Fibroblast of lung (primary cell): Measurements from ENCODE around the gene CPA4. TPM values are rescaled to one million over a fixed set of nuclear protein-coding genes. Genes with fewer than 3 reads are reported as not detected.
A peak's percentile ranks its signal among the peaks of the same experiment; 100 is the strongest.

Experiments
- DNase-seq, 2 donors: peaks; one replicate each; pipeline versions ENCODE4 v3.0.0 to v3.0.0-alpha.2; 2010; ENCODE audit warnings: low read depth in 2 of 2
- H2AFZ ChIP-seq: 2 replicates; pipeline ENCODE4 v1.5.1; 2012; ENCODE audit warnings: low read length, control low read depth, inconsistent platforms
- H3K27ac ChIP-seq: 2 replicates; pipeline ENCODE4 v1.5.1; 2011; ENCODE audit warnings: low read length, control low read depth; ENCODE audit not compliant: insufficient read depth
- H3K27me3 ChIP-seq: 2 replicates; pipeline ENCODE4 v1.5.1; 2011; ENCODE audit warnings: mild to moderate bottlenecking, low read length; ENCODE audit not compliant: control insufficient read depth, insufficient read depth
- H3K36me3 ChIP-seq: 2 replicates; pipeline ENCODE4 v1.5.1; 2011; ENCODE audit warnings: low read length; ENCODE audit not compliant: control insufficient read depth, insufficient read depth
- H3K4me1 ChIP-seq: 2 replicates; pipeline ENCODE4 v1.5.1; 2011; ENCODE audit warnings: low read length; ENCODE audit not compliant: control insufficient read depth, insufficient read depth; ENCODE audit errors: extremely low read depth
- H3K4me2 ChIP-seq: 2 replicates; pipeline ENCODE4 v1.5.1; 2011; ENCODE audit warnings: low read length, control low read depth; ENCODE audit not compliant: insufficient read depth; ENCODE audit errors: extremely low read depth
- H3K4me3 ChIP-seq, 4 experiments: fragments of 200-600 bp in 1 of 4; sonication (generic) in 1 of 4; replicated peaks in 1 of 4; 2 replicates each; pipeline ENCODE4 v1.5.1; 2011 to 2016; ENCODE audit warnings: low read length in 4 of 4, low read depth in 3 of 4, mild to moderate bottlenecking in 3 of 4, control low read depth in 2 of 4, inconsistent platforms in 1 of 4, mixed read lengths in 1 of 4; ENCODE audit not compliant: insufficient read depth in 1 of 4; ENCODE audit errors: control extremely low read depth in 1 of 4
- H3K79me2 ChIP-seq: 2 replicates; pipeline ENCODE4 v1.5.1; 2012; ENCODE audit warnings: mild to moderate bottlenecking, low read length, inconsistent platforms; ENCODE audit not compliant: control insufficient read depth, insufficient read depth
- H3K9ac ChIP-seq: 2 replicates; pipeline ENCODE4 v1.5.1; 2011; ENCODE audit warnings: mild to moderate bottlenecking, low read length, control low read depth; ENCODE audit not compliant: insufficient read depth
- H3K9me3 ChIP-seq: 2 replicates; pipeline ENCODE4 v1.5.1; 2012; ENCODE audit warnings: low read depth, low read length; ENCODE audit not compliant: control insufficient read depth, insufficient read depth
- H4K20me1 ChIP-seq: 2 replicates; pipeline ENCODE4 v1.5.1; 2011; ENCODE audit warnings: low read length; ENCODE audit not compliant: control insufficient read depth, insufficient read depth; ENCODE audit errors: extremely low read depth
- CTCF ChIP-seq, 2 donors: IDR thresholded peaks in 1 of 2; conservative IDR thresholded peaks in 1 of 2; 1 replicate in 1 of 2; 2 replicates in 1 of 2; pipeline ENCODE4 v1.5.1; 2011 to 2012; ENCODE audit warnings: low read length in 2 of 2, control low read depth in 1 of 2, inconsistent platforms in 1 of 2, low read depth in 1 of 2, mild to moderate bottlenecking in 1 of 2
- EZH2 ChIP-seq: IDR thresholded peaks from 2 replicates; pipeline ENCODE4 v1.5.1; 2012; ENCODE audit warnings: low read length, control low read depth, mild to moderate bottlenecking; ENCODE audit errors: missing control alignments
- polyA plus RNA-seq, 2 donors: library from polyadenylated mRNA; depleted of rRNA in 1 of 2; stranded (reverse) in 1 of 2; unstranded in 1 of 2; fragments of >200 nt; gene quantifications; 2 replicates each; pipeline ENCODE4 v1.2.1, GENCODE V29; 2011 to 2012; ENCODE audit warnings: missing spikeins in 1 of 2
- total RNA-seq: library from RNA; depleted of rRNA; stranded (reverse); fragments of >200 nt; gene quantifications from 2 replicates; pipeline ENCODE4 v1.2.1, GENCODE V29; 2014

Gene CPA4
- total and polyA plus RNA-seq, 2 donors (not counting 1 experiment from before 2014, with no cell fraction given): 6.4 to 48.3 TPM

- Histone ChIP-seq H3K27ac (no peak overlapping the region), H3K4me1 (peaks cover 16% of the 10 kb centered on the region)
- TF ChIP-seq CTCF (conservative IDR thresholded peaks at IDR 0.05 in 1 of 2, IDR thresholded peaks at IDR 0.05 in 1 of 2; ENCODE audit: low read depth in 1 of 2, low read length in 2 of 2): no peak
- no peak for TF ChIP-seq EZH2
These were observed 13.7 kb upstream of the CPA4 start for GRCh38 chr7:130279286-130279685.

GRCh38 chr7:130279906-130280305, 13.1 kb upstream of the CPA4 start:
- no peaks in the 10 kb centered on the region for H3K27me3 ChIP-seq
- H3K9me3 ChIP-seq: no peaks in the 10 kb centered on the region
- no peak overlapping the region for H3K4me2 ChIP-seq
- no peak overlapping the region for H3K27ac ChIP-seq
- H3K79me2 ChIP-seq: no peaks in the 10 kb centered on the region
- no peak for TF ChIP-seq EZH2
- TF ChIP-seq CTCF (conservative IDR thresholded peaks at IDR 0.05 in 1 of 2, IDR thresholded peaks at IDR 0.05 in 1 of 2; ENCODE audit: low read depth in 1 of 2, low read length in 2 of 2): no peak
- DNase-seq: no peak
- no peaks in the 10 kb centered on the region for H3K36me3 ChIP-seq
- H2AFZ ChIP-seq: no peak overlapping the region
- peaks cover 16% of the 10 kb centered on the region for H3K4me1 ChIP-seq
- H3K9ac ChIP-seq: no peak overlapping the region
- H3K4me3 ChIP-seq: no peak overlapping the region
- no peaks in the 10 kb centered on the region for H4K20me1 ChIP-seq

More at GRCh38 chr7:130279286-130279685, 13.7 kb upstream of the CPA4 start:
- Histone ChIP-seq H4K20me1 (no peaks in the 10 kb centered on the region), H3K79me2 (no peaks in the 10 kb centered on the region), H3K27me3 (no peaks in the 10 kb centered on the region), H3K9ac (no peak overlapping the region), H3K9me3 (no peaks in the 10 kb centered on the region), H2AFZ (no peak overlapping the region), H3K36me3 (no peaks in the 10 kb centered on the region), H3K4me3 (no peak overlapping the region), H3K4me2 (no peak overlapping the region)
- DNase-seq: no peak

- H4K20me1 ChIP-seq: no peaks in the 10 kb centered on the region
- H3K4me2 ChIP-seq: no peak overlapping the region
- H3K9me3 ChIP-seq: no peaks in the 10 kb centered on the region
- no peak overlapping the region for H2AFZ ChIP-seq
- TF ChIP-seq CTCF (conservative IDR thresholded peaks at IDR 0.05 in 1 of 2, IDR thresholded peaks at IDR 0.05 in 1 of 2; ENCODE audit: low read depth in 1 of 2, low read length in 2 of 2) (no peak), EZH2 (no peak)
- peaks cover 16% of the 10 kb centered on the region for H3K4me1 ChIP-seq
- no peaks in the 10 kb centered on the region for H3K27me3 ChIP-seq
- no peak overlapping the region for H3K27ac ChIP-seq
- H3K36me3 ChIP-seq: no peaks in the 10 kb centered on the region
- H3K79me2 ChIP-seq: no peaks in the 10 kb centered on the region
- H3K9ac ChIP-seq: no peak overlapping the region
- peak; percentile 86 to 90 for DNase-seq
- no peak overlapping the region for H3K4me3 ChIP-seq
These were observed 11.7 kb upstream of the CPA4 start for GRCh38 chr7:130281260-130281659.
